OCI-LY3 (cell line): ENCODE measurements around the gene CREG1.

ENCODE experiments used
- H2AFZ ChIP-seq: fragments of 200-600, 300-600 bp; shearing (Covaris generic); 2 replicates; pipeline ENCODE4 v1.6.0; 2014; ENCODE audit warnings: antibody characterized with exemption, low read depth, low read length
- H3K27ac ChIP-seq: fragments of 200-600, 300-600 bp; sonication (generic); 2 replicates; pipeline ENCODE4 v1.5.1; 2014; ENCODE audit warnings: mild to moderate bottlenecking, low read length, moderate library complexity, mixed read lengths
- H3K27me3 ChIP-seq: fragments of 200-600, 300-600 bp; sonication (generic); 2 replicates; pipeline ENCODE4 v1.6.1; 2014; ENCODE audit warnings: low read depth, low read length, mixed read lengths
- H3K36me3 ChIP-seq: fragments of 200-600, 300-600 bp; sonication (generic); replicated peaks from 2 replicates; pipeline ENCODE3; 2014; ENCODE audit warnings: low read depth, low read length, mixed read lengths
- H3K4me1 ChIP-seq: fragments of 300-600, 200-600 bp; sonication (generic); 2 replicates; pipeline ENCODE4 v1.6.1; 2014; ENCODE audit warnings: low read length, mixed read lengths
- H3K4me2 ChIP-seq: fragments of 200-600, 300-600 bp; sonication (generic); 2 replicates; pipeline ENCODE4 v1.6.1; 2014; ENCODE audit warnings: low read length, mixed read lengths
- H3K4me3 ChIP-seq: fragments of 300-600, 200-600 bp; sonication (generic); 2 replicates; pipeline ENCODE4 v1.5.1; 2014; ENCODE audit warnings: antibody characterized with exemption, mild to moderate bottlenecking, low read length, moderate library complexity
- H3K79me2 ChIP-seq: fragments of 300-600, 200-600 bp; shearing (Covaris generic); 2 replicates; pipeline ENCODE4 v1.6.1; 2014; ENCODE audit warnings: mild to moderate bottlenecking, low read length, mixed read lengths
- H3K9ac ChIP-seq: fragments of 300-600, 200-600 bp; shearing (Covaris generic); 2 replicates; pipeline ENCODE4 v1.6.0; 2014; ENCODE audit warnings: mild to moderate bottlenecking, low read length, moderate library complexity
- H3K9me3 ChIP-seq: fragments of 200-600, 300-600 bp; shearing (Covaris generic); 2 replicates; pipeline ENCODE4 v1.6.1; 2014; ENCODE audit warnings: low read length, mixed read lengths; ENCODE audit not compliant: insufficient read depth
- H4K20me1 ChIP-seq: fragments of 200-600, 300-600 bp; sonication (generic); 2 replicates; pipeline ENCODE4 v1.6.1; 2016; ENCODE audit warnings: low read length, mixed read lengths; ENCODE audit not compliant: insufficient read depth
- CTCF ChIP-seq: fragments of 200-600, 300-600 bp; sonication (generic); IDR thresholded peaks from 2 replicates; pipeline ENCODE4 v1.5.1; 2014; ENCODE audit warnings: antibody characterized with exemption, low read length, low read depth
- EZH2phosphoT487 ChIP-seq: fragments of 200-600 bp; shearing (Covaris generic); IDR thresholded peaks from 2 replicates; pipeline ENCODE4 v1.6.1; 2018; ENCODE audit warnings: antibody characterized with exemption, mixed run types, low read depth

Gene CREG1

GRCh38 chr1:167496797-167497619 lies 56.6 kb downstream of the CREG1 start:
- Histone ChIP-seq H2AFZ (no peak overlapping the region), H4K20me1 (peaks cover 17% of the 10 kb centered on the region; the same call in 1 of the 2 replicates), H3K27ac (no peak overlapping the region), H3K4me3 (no peak overlapping the region), H3K36me3 (no peaks in the 10 kb centered on the region), H3K9ac (no peak overlapping the region), H3K79me2 (no peaks in the 10 kb centered on the region), H3K27me3 (peaks cover 79% of the 10 kb centered on the region), H3K4me2 (no peak overlapping the region), H3K9me3 (no peaks in the 10 kb centered on the region), H3K4me1 (peaks cover 34% of the 10 kb centered on the region)
- TF ChIP-seq EZH2phosphoT487 (no peak), CTCF (no peak)

GRCh38 chr1:167493372-167493771 lies 60.2 kb downstream of the CREG1 start:
- H3K36me3 ChIP-seq: no peaks in the 10 kb centered on the region
- TF ChIP-seq EZH2phosphoT487 (no peak), CTCF (no peak)
- H2AFZ ChIP-seq: no peak overlapping the region
- no peak overlapping the region for H3K4me2 ChIP-seq
- no peak overlapping the region for H3K4me3 ChIP-seq
- H3K9me3 ChIP-seq: no peaks in the 10 kb centered on the region
- H3K27ac ChIP-seq: no peak overlapping the region
- H3K9ac ChIP-seq: no peak overlapping the region
- no peaks in the 10 kb centered on the region for H4K20me1 ChIP-seq
- no peaks in the 10 kb centered on the region for H3K4me1 ChIP-seq
- no peaks in the 10 kb centered on the region for H3K79me2 ChIP-seq
- H3K27me3 ChIP-seq: peaks cover 66% of the 10 kb centered on the region

- Histone ChIP-seq H3K4me1 (no peaks in the 10 kb centered on the region), H4K20me1 (no peaks in the 10 kb centered on the region), H3K27me3 (peaks cover 62% of the 10 kb centered on the region), H3K79me2 (no peaks in the 10 kb centered on the region), H3K4me3 (no peak overlapping the region), H3K9ac (no peak overlapping the region), H3K36me3 (no peaks in the 10 kb centered on the region), H3K9me3 (no peaks in the 10 kb centered on the region), H3K27ac (no peak overlapping the region), H2AFZ (no peak overlapping the region), H3K4me2 (no peak overlapping the region)
- TF ChIP-seq EZH2phosphoT487 (no peak), CTCF (no peak)
Measured at GRCh38 chr1:167492481-167492910, 61.1 kb downstream of the CREG1 start.

- Histone ChIP-seq H3K9me3 (no peaks in the 10 kb centered on the region), H4K20me1 (no peaks in the 10 kb centered on the region), H3K4me2 (no peak overlapping the region), H3K4me3 (no peak overlapping the region), H3K9ac (no peak overlapping the region), H3K79me2 (no peaks in the 10 kb centered on the region), H2AFZ (no peak overlapping the region), H3K36me3 (no peaks in the 10 kb centered on the region), H3K4me1 (no peaks in the 10 kb centered on the region), H3K27me3 (peaks cover 55% of the 10 kb centered on the region), H3K27ac (no peak overlapping the region)
- TF ChIP-seq CTCF: no peak
- no peak for TF ChIP-seq EZH2phosphoT487
Measured at GRCh38 chr1:167491586-167492461, 61.7 kb downstream of the CREG1 start.
